Measurements from ENCODE around the gene C5AR1.
"Not testable (repeated sequence)": the region's sequence is repeated elsewhere in the genome, so short reads cannot be mapped to it uniquely, and the experiment has no call there.

Gene C5AR1

GRCh38 chr19:47280183-47280797 lies 29.4 kb upstream of the C5AR1 start:
- DNase-seq, result peak in 9 of 42 donors; percentile 13 to 48 (median 36)
- intact Hi-C loops (cut with DNase I), result no loop called here

DNA sequence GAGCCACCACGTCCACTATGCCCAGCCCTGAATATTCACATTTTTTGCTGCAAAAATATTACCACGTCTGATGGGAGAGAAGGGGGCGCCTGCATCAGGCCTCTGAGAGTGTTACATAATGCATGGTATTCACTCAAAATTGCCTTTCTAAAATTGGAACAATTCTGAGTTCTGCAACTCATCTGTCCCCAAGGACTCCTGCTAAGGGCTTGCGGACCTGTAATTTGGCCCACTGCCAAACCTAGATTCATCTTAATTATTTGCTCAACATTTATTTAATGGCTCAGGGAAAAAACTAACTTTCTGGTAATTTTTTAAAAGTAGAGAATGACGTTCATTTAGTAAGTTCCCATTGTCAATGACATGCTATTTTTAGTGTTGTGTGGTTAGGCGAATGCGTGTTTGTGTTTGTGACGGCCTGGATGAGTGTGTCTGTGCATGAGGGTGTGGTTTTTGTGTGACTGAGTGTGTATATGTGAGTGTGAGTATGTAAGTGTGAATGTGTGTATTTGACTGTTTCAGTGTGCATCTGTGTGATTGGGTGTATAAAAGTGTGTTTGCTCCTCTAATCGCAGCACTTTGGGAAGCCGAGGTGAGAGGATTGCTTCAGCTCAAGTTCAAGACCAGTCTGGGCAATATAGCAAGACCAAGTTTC lies 26.1 kb upstream of the C5AR1 start:
- no peak for DNase-seq
- intact Hi-C loops (cut with DNase I), result no loop called here

- intact Hi-C loops (cut with DNase I), result no loop called here
- peak in 36 of 42 donors; percentile 19 to 86 (median 58) for DNase-seq
Measured at GRCh38 chr19:47284324-47284899, 25.2 kb upstream of the C5AR1 start.

DNA sequence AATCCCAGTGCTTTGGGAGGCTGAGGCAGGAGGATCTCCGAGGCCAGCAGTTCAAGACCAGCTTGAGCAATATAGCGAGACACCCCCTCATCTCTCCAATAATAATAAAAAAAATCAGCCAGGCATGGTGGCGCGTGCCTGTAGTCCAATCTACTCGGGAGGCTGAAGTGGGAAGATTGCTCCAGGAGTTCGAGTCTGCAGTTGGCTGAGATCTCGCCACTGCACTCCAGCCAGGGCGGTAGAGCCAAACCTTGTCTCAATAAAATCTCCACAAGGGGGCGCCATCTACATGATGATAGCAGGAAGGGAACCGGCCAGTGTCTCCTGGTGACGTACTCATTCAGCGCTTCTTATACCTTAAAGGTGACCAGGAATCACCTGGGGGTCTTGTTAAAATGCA lies 13.6 kb upstream of the C5AR1 start:
- intact Hi-C loops (cut with DNase I), result loop anchor here (5.0 kb wide), 1 partner anchor 96 kb away; no protein-coding TSS in a partner anchor
- peak; percentile 28 to 92 (median 72) for DNase-seq

DNA sequence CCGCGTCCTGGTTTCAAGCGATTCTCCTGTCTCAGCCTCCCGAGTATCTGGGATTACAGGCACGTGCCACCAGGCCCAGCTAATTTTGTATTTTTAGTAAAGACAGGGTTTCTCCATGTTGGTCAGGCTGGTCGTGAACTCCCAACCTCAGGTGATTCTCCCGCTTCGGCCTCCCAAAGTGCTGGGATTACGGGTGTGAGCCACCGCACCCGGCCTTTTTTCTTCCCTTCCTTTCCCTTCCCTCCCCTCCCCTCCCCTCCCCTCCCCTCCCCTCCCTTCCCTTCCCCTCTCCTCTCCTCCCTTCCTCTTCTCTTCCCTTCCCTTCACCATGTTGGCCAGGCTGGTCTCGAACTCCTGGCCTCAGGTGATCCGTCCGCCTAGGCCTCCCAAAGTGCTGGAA lies 8.8 kb upstream of the C5AR1 start:
- DNase-seq; intact Hi-C loops (cut with DNase I): not testable (repeated sequence)

- intact Hi-C loops (cut with DNase I), result no loop called here
- no peak for DNase-seq
Measured at GRCh38 chr19:47302249-47302648, 7.4 kb upstream of the C5AR1 start.

GRCh38 chr19:47303966-47304365 lies 5.7 kb upstream of the C5AR1 start:
- intact Hi-C loops (cut with DNase I), result no loop called here
- no peak for DNase-seq

- intact Hi-C loops (cut with DNase I), result no loop called here
- DNase-seq, result peak in 41 of 42 donors; percentile 30 to 86 (median 63)
Measured at GRCh38 chr19:47305309-47305751, 4.3 kb upstream of the C5AR1 start.

GRCh38 chr19:47306303-47306702 lies 3.4 kb upstream of the C5AR1 start:
- no peak for DNase-seq
- intact Hi-C loops (cut with DNase I), result no loop called here

DNA sequence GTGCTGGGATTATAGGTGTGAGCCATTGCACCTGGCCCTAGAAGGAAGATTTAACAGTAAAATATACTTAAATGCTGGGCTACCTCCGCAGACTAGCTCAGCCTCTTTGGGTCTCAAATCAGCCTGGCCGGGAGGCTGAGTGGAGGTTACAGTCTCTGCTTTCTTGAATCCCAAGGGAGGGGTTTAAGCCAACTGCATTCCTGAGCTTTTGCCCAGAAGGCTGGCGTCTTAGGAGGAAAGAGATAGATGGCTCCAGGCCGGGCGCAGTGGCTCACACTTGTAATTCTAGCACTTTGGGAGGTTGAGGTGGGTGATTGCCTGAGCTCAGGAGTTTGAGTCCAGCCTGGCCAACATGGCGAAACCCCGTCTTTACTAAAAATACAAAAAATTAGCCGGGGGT lies 623 bp upstream of the C5AR1 start:
- intact Hi-C loops (cut with DNase I), result no loop called here
- no peak for DNase-seq

DNA sequence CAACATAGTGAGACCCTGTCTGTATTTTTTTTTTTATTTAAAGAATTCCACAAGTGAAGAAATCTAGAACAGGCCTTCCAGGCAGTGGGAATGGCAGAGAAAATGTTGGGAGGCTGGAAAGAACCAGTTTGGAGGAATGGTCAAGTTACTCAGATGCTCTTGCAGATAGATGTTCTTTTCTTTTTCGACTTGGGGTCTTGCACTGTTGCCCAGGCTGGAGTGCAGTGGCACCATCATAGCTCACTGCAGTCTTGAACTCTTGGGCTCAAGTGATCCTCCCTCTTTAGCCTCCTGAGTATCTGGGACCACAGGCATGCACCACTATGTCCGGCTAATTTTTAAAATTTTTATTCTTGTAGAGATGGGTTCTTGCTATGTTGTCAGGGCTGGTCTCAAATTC lies 662 bp downstream of the C5AR1 start:
- intact Hi-C loops (cut with DNase I), result no loop called here
- DNase-seq, result no peak

GRCh38 chr19:47310819-47311218 lies 1.2 kb downstream of the C5AR1 start:
- peak in 12 of 42 donors; percentile 8 to 49 (median 34) for DNase-seq
- intact Hi-C loops (cut with DNase I), result no loop called here

DNA sequence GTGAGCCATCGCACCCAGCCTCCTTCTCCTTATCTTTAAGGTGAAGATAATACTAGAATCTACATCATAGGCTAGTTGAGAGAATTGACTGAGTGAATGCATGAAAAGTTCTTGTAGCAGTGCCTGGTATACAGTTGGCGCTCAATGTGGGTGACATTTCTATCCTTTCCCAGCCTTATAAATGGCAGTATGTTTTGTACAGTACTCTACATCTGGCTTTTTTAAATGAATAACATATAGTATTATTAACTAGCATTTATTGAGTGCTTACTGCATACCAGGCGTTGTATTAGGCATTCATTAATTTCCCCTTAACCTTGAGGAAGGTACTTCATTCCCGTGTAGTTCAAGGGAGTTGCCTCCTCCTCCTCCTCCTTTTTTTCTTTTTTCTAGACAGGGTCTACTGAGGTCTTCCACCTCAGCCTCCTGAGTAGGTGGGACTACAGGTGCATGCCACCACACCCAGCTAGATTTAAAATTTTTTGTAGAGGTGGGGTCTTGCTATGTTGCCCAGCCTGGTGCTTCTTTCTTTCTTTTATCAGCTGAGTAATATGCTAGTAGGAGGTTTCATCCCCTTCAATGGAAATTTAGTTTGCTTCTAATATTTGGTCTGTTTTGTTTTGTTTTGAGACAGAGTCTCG lies 2.8 kb downstream of the C5AR1 start:
- DNase-seq, result no peak
- intact Hi-C loops (cut with DNase I), result no loop called here

DNA sequence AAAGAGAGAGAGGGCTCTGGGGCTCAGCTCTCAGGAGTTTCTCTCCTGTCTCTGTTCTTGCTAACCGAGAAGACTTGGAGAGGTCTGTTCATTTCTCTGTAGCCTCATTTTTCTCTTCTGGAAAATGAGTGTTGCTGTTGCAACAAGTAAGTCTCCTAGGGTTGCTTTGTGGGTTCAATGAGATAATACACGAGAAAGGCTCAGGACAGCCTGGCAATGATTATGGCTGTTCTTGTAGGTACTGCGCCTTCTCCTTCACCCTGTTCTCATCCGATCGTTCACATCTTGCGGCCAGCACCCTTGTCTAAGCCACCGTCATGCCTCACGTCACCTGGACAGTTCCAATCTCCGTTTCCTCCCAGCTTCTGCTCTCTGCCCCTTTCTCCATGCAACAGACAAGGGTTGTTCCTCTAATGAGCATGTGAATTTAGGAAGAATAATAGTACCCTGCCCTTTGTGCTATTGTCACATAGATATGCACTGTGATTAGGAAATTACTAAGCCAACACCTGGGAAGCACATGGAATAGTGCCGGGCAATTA lies 4.2 kb downstream of the C5AR1 start:
- DNase-seq, result no peak
- intact Hi-C loops (cut with DNase I), result no loop called here

GRCh38 chr19:47315125-47315821 lies 5.6 kb downstream of the C5AR1 start:
- intact Hi-C loops (cut with DNase I), result no loop called here
- peak; percentile 45 to 93 (median 76) for DNase-seq

DNA sequence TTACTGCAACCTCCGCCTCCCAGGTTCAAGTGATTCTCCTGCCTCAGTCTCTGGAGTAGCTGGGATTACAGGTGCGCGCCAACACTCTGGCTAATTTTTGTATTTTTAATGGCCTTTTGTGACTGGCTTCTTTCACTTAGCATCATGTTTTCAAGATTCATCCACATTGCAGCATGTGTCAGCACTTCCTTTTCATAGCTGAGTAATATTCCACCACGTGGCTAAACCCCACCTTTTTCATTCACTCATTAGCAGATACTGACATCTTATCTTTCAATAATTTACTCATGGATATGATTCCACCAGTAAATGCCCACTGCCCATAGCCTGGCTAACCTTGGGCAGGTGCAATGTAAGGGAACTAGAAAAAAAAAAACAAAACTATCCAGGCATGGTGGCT lies 6.9 kb downstream of the C5AR1 start:
- DNase-seq, result no peak
- intact Hi-C loops (cut with DNase I), result no loop called here

- DNase-seq, result no peak
- intact Hi-C loops (cut with DNase I), result no loop called here
Measured at GRCh38 chr19:47319923-47320871, 10.5 kb downstream of the C5AR1 start.

DNA sequence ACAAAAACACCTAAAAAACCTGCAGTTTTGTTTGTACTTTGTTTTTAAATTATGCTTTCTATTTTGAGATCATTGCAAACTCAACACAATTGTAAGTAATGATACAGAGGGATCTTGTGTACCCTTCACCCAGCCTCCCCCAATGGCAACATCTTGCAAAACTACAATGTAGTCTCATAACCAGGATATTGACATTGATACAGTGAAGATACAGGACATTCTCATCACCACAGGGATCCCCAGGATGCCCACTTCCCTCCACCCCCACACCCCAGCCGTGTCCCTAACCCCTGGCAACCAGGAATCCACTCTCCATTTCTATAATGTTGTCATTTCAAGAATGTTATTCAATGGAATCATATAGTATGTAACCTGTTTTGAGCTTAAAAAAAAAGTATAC lies 12.0 kb downstream of the C5AR1 start:
- no peak for DNase-seq
- intact Hi-C loops (cut with DNase I), result no loop called here

All from head of caudate nucleus (tissue), 42 donors.